GM12873 (cell line): ENCODE results near the gene ALX4.

Experiments used
- CTCF ChIP-seq: IDR thresholded peaks from 2 replicates; pipeline ENCODE4 v1.5.1; 2012; ENCODE audit warnings: low read depth, mild to moderate bottlenecking, moderate library complexity, low read length, control low read depth; ENCODE audit not compliant: insufficient read depth; ENCODE audit errors: missing control alignments

Gene ALX4

DNA sequence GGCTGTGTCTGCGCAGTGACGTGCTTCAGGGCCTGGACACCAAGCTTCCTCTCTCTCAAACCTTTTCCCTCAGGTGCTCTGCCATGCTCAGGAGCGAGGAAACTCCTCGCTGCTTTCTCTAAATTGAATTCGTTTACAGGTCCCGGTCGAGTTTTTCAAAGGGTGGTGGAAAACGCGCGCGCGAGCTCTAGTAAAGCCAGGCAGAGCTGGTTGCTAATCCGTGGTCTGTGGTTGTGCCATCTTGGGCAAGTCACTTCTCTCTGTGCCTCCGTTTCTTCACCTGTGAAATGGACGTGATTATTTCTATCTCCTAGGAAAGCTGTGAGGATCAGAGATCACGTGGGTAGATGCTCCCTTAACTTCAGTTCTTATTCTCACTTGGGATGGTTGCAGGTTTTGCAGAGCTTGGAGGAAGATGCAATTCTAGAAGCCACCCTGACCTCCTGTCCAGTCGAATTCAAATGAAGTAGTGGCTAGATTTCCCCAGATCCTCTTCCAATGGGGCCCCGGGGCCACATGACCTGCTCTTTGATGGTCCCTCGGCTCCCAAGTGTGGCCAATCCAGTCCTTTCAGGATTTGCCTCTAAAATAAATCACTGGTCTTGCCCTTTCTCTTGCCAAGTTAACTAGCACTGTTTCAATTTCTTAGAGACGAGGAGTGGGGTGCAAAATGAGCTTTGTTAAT lies 10.5 kb upstream of the ALX4 start:
- no peak for TF ChIP-seq CTCF

GRCh38 chr11:44319552-44320288 lies 9.8 kb upstream of the ALX4 start:
- no peak for TF ChIP-seq CTCF

DNA sequence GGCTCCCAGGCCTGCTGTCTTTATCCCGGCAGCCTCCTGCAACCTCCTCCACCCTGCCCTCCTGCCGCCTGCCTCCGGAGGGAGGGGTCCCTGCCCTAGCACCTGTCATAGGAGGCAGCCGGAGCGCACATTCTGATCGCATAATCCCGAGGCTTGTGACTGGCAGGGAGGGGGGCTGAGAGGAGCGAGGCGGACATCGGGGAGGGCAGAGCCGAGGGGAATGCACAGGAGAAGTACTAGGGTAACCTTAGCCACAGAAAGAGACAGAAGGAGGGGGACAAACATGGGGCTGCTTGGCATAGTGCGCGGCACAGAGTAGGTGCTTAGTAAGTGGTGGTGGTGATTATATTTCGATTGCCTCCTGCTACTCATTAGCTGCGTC lies 9.2 kb upstream of the ALX4 start:
- no peak for TF ChIP-seq CTCF

- no peak for TF ChIP-seq CTCF
Measured at GRCh38 chr11:44318369-44318768, 8.4 kb upstream of the ALX4 start.

DNA sequence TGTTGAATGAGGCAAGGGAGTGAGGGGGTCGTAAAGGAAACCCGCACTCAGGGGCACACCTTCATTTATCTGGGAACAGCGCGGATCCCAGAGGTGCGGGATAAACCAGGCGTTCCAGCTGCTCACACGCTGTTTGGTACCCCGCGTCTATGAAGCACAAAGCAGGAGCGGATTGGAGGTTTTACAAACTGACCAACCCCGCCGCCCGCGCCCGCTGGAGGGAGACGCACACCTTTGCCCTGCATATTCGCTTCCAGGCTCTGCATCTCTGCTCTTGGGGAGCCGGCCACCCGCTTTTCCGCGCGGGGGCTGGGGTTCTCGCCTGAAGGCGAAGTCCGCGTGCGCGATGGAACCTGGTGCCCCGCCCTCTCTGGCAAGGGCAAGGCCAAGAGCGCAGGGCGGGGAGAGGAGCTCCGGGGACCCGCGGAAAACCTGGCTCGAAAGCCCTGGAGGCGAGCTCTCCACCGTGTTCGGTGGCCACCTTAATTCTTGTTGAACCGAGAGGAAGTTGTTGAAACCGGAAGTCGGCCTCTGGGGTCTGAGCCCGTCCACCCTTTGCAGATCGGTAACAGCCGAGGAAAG lies 6.8 kb upstream of the ALX4 start:
- TF ChIP-seq CTCF: no peak

- TF ChIP-seq CTCF: no peak
Measured at GRCh38 chr11:44315947-44316658, 6.2 kb upstream of the ALX4 start.

GRCh38 chr11:44314733-44315132 lies 4.8 kb upstream of the ALX4 start:
- TF ChIP-seq CTCF: no peak
